K562 treated with DMSO at 1 percent for 4 hours (cell line): ENCODE results near the gene DDX6. TPM values are rescaled to one million over a fixed set of nuclear protein-coding genes. Genes with fewer than 3 reads are reported as not detected.

Experiments used
- total RNA-seq: library from RNA; unstranded; fragments of 300-600 nt; gene quantifications from 2 replicates; pipeline ENCODE4 v1.2.3, GENCODE V29; 2022; ENCODE audit not compliant: insufficient read depth

DDX6 gene
- total RNA-seq = 14.2 and 22.0 TPM in 2 replicates

GRCh38 chr11:118791111-118791960, at the start of gene DDX6:
Gene DDX6, minus strand, starts transcription at chr11:118791164. Its CDS starts 4,913 bp downstream, at chr11:118786251.

Other genes with a start within 250 kb of the DDX6 start
- 13.5 and 16.9 TPM in 2 replicates for gene IFT46, start 225.2 kb downstream of the DDX6 start, total RNA-seq
- 93.3 and 108 TPM in 2 replicates for gene ARCN1, start 218.8 kb downstream of the DDX6 start, total RNA-seq
- 23.8 and 27.1 TPM in 2 replicates for gene PHLDB1, start 183.5 kb downstream of the DDX6 start, total RNA-seq
- gene TREH, start 111.5 kb downstream of the DDX6 start, total RNA-seq = not detected in 2 replicates
- gene CXCR5, start 92.7 kb upstream of the DDX6 start, total RNA-seq = not detected in 2 replicates
- gene BCL9L, start 134.8 kb upstream of the DDX6 start, total RNA-seq = 8.3 and 14.2 TPM in 2 replicates
- gene UPK2, start 165.1 kb upstream of the DDX6 start, total RNA-seq = not detected in 2 replicates
- not detected in 2 replicates for gene FOXR1, start 180.6 kb upstream of the DDX6 start, total RNA-seq
- 11.8 and 12.3 TPM in 2 replicates for gene CENATAC, start 207.0 kb upstream of the DDX6 start, total RNA-seq
- gene RPS25, start 227.2 kb upstream of the DDX6 start, total RNA-seq = 1,661 and 1,791 TPM in 2 replicates
- 131 and 148 TPM in 2 replicates for gene TRAPPC4, start 227.6 kb upstream of the DDX6 start, total RNA-seq
- 36.3 and 44.7 TPM in 2 replicates for gene SLC37A4, start 239.7 kb upstream of the DDX6 start, total RNA-seq